GM18868 (cell line): ENCODE results near the gene SH3BP2.
"Not testable (repeated sequence)": the region's sequence is repeated elsewhere in the genome, so short reads cannot be mapped to it uniquely, and the experiment has no call there.

Experiments used
- ATAC-seq: cut with Tn5 transposase; IDR thresholded peaks from one replicate; pipeline ENCODE4 v1.9.1; 2021; ENCODE audit warnings: mild to moderate bottlenecking, moderate library complexity; ENCODE audit not compliant: unreplicated experiment

The SH3BP2 gene

DNA sequence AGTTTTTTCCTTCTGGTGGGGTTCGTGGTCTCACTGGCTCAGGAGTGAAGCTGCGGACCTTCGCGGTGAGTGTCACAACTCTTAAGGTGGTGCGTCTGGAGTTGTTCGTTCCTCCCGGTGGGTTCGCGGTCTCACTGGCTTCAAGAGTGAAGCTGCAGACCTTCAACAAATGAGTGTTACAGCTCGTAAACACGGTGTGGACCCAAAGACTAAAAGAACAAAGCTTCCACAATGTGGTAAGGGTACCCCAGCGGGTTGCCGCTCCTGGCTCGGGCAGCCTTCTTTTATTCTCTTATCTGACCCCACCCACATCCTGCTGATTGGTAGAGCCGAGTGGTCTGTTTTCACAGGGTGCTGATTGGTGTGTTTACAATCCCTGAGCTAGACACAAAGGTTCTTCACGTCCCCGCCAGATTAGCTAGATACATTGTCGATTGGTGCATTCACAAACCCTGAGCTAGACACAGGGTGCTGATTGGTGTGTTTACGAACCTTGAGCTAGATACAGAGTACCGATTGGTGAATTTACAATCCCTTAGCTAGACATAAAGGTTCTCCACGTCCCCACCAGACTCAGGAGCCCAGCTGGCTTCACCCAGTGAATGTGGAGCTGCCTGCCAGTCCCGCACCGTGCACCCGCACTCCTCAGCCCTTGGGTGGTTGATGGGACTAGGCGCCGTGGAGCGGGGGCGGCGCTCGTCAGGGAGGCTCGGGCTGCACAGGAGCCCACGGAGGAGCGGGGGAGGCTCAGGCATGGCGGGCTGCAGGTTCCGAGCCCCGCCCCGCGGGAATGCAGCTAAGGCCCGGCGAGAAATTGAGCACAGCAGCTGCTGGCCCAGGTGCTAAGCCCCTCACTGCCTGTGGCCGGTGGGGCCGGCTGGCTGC lies 30.2 kb upstream of the SH3BP2 start:
- not testable (repeated sequence) for ATAC-seq

DNA sequence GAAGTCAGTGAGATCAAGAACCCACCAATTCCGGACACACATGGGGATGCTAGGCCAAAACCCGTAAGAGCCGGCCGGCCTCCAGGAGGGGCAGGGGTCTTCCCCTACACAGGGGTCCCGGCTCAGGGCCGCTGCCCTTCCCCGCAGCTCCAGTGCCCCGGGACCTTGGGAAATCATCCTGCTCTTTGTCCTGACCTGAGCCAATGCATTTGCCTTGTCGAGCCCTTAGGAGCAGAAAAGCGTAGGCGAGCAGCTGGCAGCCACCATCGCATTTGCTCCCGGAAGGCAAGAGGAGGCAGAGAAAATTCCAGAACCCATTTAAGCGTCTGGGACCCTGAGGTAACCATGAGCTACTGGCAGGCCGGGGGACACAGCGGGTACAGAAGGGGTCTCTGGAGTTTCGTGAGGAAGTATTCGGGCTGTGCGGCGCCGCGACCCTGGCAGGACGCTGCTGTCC lies 29.3 kb upstream of the SH3BP2 start:
- no peak for ATAC-seq

DNA sequence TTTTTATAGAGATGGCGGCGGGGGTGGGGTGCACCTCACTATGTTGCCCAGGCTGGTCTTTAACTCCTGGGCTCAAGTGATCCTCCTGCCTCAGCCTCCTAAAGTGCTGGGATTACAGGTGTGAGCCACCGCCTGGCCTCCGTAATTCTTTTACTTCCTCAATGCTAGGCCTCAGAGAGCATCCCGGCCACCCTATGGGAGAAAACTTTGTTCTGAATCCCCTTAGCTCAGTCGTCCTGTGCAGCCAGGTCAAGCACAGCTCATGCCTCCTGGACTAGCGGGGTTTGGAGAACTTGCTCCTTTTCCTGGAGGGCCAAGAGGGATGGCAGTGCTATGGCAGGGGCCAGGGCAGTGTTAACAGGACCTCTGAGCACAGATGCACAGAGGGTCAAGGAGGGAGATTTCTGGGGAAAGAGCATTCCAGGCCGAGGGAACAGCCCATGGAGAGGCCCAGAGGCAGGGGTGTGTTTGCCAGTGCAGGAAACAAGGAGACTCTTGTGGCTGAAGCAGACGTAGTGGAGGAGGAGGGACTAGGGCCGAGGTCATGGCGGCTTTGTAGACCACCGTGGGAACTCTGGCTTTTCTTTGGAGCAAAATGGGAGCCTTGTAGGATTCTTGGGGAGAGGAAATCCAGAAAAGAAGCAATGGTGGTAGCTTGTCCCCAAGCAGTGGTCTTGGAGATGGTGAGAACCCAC lies 26.9 kb upstream of the SH3BP2 start:
- no peak for ATAC-seq

DNA sequence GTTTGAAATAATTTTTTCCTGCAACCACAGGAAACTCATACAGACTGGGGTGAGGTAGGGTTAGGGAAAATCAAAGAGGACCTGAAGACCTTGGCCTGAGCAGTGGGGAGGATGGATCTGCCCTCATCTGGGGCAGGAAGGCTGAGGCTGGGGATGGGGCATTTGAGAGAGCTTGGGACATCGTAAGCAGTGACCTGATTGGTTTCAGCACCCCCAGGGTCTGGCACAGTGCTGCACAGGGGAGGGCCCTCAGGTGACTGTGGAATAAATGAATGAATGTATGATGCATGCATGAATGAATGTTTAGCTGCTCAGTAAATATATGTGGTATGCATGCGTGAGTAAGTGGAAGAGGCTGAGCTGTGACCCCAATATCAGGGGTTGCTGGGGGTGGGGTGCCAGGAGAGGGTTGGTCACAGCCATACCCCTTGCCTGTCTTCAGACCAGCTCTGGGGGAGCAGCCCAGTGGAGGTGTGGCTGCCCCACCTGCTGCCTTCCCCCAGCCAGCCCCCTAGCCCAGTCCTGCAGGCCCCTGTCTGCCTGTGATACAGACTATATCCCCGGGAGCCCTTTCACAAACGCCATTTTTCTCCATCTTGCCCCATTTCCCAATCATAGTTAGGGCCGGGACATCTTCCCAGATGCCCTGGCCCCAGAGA lies 25.7 kb upstream of the SH3BP2 start:
- no peak for ATAC-seq

DNA sequence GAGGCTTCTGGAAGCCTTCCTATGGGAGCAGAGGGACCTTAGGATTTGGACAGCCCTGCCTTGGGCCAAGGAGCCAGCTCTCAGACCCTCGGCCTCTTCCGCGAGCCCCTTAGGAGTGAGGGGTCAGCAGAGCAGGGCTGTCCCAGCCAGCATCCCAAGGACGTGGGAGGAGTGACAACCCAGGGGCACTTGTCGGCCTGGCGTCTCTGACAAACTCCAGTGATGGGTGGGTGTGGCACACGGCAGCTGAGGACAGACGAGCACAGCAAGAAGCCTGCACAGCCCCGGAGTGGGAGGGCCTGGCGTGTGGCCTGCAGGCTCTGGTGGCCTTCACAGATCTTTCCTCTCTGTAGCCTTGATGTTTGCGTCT lies 25.2 kb upstream of the SH3BP2 start:
- no peak for ATAC-seq

DNA sequence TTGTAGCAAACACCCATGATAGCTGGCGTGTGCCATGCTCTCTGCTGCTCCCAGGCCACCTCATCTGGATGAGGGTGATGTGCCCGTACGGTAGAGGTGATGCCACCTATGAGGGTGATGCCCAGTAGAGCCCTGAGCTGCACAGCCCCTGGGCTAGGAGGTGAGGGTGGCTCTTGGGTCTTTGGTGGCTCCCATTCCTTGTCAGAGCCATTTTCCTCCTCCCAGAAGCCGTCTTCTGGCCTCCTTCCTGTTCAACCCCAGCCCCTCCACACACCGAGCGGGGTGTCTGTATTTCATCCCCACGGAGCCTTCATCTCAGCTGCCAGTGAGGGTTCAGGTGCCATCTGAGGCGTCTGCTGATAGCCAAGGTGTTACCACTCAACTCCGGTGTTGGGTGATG lies 24.8 kb upstream of the SH3BP2 start:
- no peak for ATAC-seq

DNA sequence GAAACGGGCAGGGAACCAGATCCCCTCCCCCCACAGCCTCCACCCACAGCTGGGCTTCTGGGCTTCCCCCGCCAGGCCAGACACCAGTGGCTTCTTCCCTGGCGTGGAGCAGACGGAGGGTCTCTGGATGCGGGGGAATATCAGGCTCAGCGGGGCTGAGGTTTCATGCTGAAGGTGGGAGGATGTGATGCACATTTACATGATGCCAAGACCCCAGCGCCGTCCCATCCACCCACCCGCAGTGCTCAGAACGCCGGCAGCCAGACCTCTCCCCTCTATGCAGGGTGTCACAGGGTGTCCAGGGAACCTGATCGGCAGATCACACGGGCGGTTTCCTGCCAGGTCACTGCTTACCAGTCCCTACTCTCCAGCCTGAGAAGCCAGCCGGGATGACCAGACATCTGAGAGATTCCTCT lies 24.0 kb upstream of the SH3BP2 start:
- ATAC-seq: no peak

DNA sequence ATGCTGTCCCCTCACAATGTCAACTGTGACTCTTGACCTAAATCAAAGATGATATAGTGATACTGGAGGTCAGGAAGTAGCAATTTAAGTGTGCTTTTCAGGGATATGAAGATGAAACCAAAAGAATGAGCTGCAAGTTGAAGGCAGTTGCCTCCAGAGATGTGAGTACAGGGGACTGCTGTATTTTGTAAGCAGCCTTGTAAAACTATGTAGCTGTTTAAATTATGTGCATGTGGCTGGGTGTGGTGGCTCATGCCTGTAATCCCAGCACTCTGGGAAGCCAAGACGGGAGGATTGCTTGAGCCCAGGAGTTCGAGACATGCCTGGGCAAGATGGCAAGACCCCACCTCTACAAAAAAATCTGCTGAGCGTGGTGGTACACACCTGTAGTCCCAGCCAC lies 21.6 kb upstream of the SH3BP2 start:
- no peak for ATAC-seq

DNA sequence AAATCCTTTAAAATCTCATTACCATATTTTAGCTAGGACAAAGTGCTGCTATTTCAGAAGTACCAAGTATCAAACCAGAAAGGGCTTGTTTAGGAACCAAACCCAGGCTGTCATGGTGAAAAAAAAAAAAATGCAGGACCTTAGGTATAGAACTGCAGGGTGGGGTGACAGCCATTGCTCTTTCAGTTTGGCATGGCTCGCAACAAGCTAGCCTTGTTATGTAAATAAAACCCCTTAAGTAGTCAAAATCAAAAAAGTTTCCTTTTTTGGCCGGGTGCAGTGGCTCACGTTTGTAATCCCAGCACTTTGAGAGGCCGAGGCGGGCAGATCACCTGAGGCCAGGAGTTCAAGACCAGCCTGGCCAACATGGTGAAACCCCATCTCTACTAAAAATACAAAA lies 12.2 kb upstream of the SH3BP2 start:
- not testable (repeated sequence) for ATAC-seq

DNA sequence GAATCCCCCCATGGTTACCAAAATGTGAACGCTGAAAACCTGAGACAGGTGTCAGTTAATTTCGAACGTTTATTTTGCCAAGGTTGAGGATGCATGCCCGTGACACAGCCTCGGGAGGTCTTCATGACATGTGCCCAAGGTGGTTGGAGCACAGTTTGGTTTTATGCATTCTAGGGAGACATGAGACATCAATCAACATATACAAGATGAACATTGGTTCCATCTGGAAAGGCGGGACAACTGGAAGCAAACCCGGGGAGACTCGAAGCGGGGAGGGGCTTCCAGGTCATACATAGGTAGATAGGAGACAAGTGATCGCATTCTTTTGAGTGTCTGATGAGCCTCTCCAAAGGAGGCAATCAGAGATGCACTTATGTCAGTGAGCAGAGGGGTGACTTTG lies 11.0 kb upstream of the SH3BP2 start:
- ATAC-seq: no peak

DNA sequence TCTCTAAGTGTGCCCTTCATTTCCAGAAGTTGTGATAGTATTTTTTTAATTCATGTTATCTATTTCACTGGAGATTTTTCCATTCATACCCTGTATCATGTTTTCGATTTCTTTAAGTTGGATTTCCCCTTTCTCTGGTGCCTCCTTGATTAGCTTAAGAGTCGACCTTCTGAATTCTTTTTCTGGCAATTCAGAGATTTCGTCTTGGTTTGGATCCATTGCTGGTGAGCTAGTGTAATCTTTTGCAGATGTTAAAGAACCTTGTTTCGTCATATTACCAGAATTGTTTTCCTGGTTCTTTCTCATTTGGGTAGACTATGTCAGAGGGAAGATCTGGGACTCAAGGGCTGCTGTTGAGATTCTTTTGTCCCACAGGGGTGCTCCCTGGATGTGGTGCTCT lies 9.1 kb upstream of the SH3BP2 start:
- no peak for ATAC-seq

DNA sequence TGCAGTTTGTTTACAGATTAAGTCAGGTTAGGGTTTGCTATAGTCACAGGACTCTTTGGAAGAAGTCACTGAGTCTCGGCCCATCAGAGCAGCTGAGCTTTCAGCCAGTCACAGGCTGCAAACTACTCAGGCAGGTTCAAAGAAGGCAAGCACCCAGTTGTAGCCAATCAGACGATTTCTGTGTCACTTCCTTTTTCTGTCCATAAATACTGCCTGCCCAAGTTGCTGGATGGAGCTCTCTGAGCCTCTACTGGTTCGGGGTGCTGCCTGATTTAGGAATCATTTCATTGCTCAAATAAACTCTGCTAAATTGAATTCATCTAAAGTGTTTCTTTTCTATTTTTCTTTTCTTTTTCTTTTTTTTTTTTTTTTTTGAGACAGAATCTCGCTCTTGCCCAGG lies 7.3 kb upstream of the SH3BP2 start:
- no peak for ATAC-seq

DNA sequence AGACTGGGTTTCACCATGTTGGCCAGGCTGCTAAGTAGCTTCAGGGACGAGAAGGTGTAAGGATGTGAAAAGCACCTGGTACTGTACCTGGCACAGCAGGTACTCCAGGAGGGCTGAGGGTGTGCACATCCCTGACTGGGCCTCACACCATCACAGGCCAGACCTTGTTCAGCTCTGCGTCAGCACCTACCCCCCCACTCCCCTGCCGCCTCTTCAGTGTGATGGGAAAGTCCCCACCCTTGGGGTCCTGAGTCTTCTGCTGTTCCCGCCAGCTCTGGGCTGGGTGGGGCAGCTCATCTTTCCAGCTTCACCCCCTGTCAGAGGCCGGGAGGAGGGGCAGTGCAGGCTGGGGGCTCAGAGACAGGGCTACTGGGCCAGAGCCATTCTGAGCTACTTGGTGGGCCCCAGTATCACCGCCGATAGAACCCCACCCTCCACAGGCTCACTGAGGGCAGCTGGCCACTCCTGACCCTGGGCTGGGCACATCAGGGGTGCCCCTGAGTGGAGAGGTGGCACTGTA lies 6.7 kb upstream of the SH3BP2 start:
- ATAC-seq: peak; percentile 48

DNA sequence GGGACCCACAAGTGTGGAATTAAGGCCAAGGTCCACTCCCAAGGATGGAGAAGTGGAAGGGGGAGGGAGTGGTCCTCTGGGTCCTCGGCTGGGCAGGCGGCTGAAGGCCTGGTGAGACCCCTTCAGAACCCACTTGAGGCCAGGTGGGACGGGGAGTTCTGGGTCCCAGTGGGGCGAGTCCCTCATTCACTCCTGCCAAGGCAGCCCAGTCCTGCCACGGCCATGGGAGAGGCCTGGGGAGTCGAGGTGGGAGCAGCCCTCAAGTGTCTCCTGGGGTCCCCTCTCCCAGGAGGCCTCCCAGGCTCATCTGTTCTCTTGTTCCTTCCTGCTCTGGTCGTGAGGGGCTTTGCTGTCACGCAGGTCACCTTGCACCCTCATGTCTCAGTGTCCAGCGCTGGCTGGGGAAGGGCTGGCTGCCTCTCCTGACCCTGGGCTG lies 6.1 kb upstream of the SH3BP2 start:
- peak; percentile 4 for ATAC-seq

DNA sequence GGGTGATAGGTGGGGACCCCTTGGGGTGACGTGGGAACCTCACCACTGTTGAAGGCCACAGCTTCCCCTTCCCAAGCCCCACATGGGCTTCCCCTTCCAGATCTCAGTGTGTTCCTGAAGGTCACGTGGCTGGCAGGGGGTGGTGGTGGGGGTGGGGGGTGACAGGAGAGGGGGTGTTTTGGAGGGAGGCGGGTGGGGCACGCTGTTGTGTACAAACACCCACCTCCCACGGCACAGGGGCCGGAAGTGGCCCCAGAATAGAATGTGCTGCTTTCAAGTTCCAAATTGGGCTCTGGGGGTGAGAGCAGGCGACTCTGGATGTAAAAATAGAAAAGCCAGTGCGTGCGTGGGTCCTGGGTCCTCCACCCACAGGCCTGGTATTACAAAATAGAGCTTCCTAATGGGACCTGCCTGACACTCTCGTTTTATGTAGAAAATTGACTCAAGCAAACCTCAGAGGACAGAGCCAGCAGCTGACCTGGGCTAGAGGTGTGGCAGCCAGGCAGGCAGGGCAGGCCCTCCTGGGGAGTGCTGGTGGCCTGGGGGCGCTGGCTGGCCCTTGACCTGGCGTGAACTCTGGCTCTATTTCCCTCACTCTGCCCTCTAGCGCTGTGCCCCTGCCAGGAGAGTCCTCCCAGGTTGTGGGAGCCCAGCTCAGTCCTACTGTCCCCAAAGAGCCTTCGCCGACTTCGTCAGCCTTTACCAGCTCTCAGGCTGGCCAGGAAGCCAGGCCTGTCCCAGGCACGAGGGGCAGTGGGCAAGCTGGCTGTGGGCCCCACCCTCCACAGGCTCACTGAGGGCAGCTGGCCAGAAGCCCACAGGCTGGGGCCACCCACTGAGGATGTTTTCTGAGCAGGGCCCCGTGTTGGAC lies 5.4 kb upstream of the SH3BP2 start:
- peak; percentile 67 for ATAC-seq

DNA sequence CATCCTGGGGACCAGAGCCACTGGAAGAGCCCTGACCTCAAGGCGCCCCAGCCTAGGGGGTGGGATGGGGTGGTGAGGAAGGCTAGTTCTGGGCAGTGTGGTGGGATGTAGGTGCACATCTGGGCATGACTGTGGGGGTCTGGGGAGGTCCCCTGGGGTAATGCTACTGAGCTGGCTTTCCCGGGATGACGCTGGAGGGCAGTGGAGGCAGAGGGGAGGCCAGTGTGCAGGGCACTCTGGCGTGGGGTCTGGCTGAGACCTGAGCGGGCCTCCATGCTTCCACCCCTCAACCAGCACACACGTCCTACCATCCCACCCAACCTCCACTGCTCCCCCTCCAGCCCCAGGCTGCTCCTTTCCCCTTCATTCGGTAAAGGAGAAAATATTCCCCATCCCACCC lies 4.8 kb upstream of the SH3BP2 start:
- no peak for ATAC-seq

DNA sequence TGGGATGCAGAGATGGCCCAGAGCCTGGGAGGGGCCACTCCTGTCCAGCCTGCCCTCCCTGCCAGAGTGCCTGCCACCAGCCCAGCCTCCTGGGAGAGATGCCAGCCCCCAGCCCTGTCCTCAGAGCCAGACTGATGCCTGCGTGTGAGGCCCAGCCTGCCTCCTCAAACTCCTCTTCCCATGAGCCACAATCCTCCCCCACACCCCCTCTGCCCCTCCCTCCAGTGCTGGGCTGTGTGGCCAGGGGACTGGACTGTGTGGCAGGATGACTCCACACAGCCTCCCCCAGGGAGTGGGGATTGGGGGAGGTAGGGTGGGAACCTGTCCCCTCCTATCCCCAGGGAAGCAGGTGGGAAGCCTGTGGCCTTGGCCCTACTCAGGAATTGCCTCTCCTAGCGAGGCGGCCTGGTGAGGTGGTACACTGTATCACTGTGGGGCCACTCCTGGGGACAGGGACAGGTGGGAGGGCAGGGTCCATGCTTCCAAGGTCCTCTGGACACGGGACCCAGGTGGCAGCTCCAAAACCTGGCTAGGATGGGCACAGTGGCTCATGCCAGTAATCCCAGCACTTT lies 4.3 kb upstream of the SH3BP2 start:
- no peak for ATAC-seq

DNA sequence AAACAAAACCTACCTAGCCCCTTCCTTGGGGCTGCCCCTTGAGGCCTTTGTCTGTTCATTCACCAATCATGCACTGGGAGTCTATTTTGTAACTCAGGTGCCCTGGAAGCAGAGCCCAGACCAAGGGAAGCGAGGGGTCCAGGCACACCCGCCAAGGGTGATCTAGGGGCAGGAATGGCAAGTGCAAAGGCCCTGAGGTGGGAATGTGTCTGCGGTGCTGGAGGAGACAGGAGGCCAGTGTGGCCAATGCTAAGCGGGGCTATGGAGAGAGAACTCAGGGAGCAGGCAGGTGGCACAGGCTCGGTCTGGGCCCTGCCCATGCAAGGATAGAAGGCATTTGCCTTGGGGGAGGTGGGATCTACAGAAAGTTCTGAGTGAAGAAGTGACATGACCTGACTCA lies 3.5 kb upstream of the SH3BP2 start:
- no peak for ATAC-seq

DNA sequence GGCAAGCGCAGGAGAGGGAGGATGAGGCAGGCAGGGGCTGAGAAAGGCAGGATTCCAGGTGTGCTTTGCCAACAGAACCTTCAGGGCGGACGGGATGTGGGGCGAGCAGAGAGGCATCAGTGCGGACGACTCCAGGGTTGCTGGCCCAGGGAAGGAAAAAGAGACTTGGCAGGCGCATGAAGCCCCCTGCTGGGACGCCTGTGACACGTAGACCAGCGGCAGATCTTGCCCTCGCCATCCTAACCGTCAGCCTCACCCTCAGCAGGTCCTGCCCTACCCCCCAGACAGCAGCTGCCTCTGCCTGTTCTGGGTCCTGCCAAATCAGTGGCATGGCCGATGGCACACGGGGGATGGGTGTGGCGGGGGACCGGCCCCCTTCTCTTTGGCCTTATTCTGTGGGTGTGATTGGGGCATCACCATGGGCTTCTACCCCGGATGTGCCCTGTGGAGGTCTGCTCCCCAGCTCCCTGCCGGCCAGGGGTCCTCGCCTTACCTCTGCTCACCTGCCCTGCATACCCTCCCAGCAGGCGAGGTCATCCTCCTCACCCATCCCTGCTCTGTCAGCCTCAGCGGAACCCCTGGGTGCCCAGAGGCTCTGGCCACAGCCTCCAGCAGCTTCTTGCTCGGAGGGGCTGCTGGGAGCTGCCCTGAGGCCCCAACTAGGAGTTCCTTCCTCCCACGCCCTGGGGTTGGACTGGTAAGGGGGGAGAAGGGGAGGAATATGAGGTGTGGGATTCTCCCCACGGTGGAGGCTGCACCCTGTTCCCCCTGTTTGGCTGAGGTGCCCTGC lies 2.9 kb upstream of the SH3BP2 start:
- ATAC-seq: no peak
